ENCODE data around the gene TAMM41. TPM values are rescaled to one million over a fixed set of nuclear protein-coding genes. Genes with fewer than 3 reads are reported as not detected.

Gene TAMM41
- total and polyA plus RNA-seq, 9 of the 15 experiments (the other 6 are each of a cell fraction or from before 2014, with no cell fraction given): 8.6 to 74.6 (median 29.3) TPM

GRCh38 chr3:11815111-11815510 lies 31.6 kb downstream of the TAMM41 start:
- H3K4me1 ChIP-seq (replicated peaks in 1 of 2; ENCODE audit: control insufficient read depth in 2 of 2, insufficient read depth in 2 of 2, low read length in 2 of 2): no peaks in the 10 kb centered on the region
- FAIRE-seq (no peak), ATAC-seq (no peak), DNase-seq (ENCODE audit: extremely low read depth in 1 of 4, low spot score in 3 of 4) (no peak)
- no peak overlapping the region for H3K4me3 ChIP-seq
- CTCF ChIA-PET (ENCODE audit: low intra/inter-chr PET ratio): interaction anchor here (0.5 kb wide), 1 partner anchor 36 kb away, joined by 3 read pairs; no protein-coding TSS in a partner anchor
- peaks cover 62% of the 10 kb centered on the region for H3K36me3 ChIP-seq (ENCODE audit: control insufficient read depth, insufficient read depth, low read length)
- intact Hi-C loops (cut with micrococcal nuclease): no loop called here
- H4K20me1 ChIP-seq (replicated peaks; ENCODE audit: control insufficient read depth, insufficient read depth, low read length): no peaks in the 10 kb centered on the region
- no peak overlapping the region for H3K27ac ChIP-seq (ENCODE audit: extremely low read depth, low read depth, low read length)
- H3K27me3 ChIP-seq (ENCODE audit: control insufficient read depth in 2 of 2, insufficient read depth in 2 of 2, low read length in 2 of 2): no peaks in the 10 kb centered on the region
- no peak for TF ChIP-seq HMBOX1 (IDR thresholded peaks at IDR 0.05)
- no peak for TF ChIP-seq EP300 (IDR thresholded peaks at IDR 0.05; ENCODE audit: low read length)
- no peak for TF ChIP-seq NR3C1 (CRISPR knock-in tag; IDR thresholded peaks at IDR 0.05)
- no peak for TF ChIP-seq PHB (CRISPR knock-in tag; IDR thresholded peaks at IDR 0.05)
- TF ChIP-seq SNIP1 (IDR thresholded peaks at IDR 0.05; ENCODE audit: low read depth): no peak
- no peak for TF ChIP-seq BHLHE40 (IDR thresholded peaks at IDR 0.05; ENCODE audit: low read length)
- no peak for TF ChIP-seq DDX20 (tag; IDR thresholded peaks at IDR 0.05; ENCODE audit: low read depth)
- no peak for TF ChIP-seq E2F5 (CRISPR knock-in tag; IDR thresholded peaks at IDR 0.05)
- TF ChIP-seq SRF (CRISPR knock-in tag; IDR thresholded peaks at IDR 0.05): no peak
- no peak for TF ChIP-seq SMAD3 (CRISPR knock-in tag; conservative IDR thresholded peaks at IDR 0.05)
- TF ChIP-seq NCOA1 (IDR thresholded peaks at IDR 0.05; ENCODE audit: low read depth): no peak
- TF ChIP-seq BRD4 (IDR thresholded peaks at IDR 0.05): no peak
- TF ChIP-seq RBM34 (IDR thresholded peaks at IDR 0.05; ENCODE audit: borderline replicate concordance, insufficient read depth, low read length): no peak
- TF ChIP-seq FOXP1 (CRISPR knock-in tag; IDR thresholded peaks at IDR 0.05): no peak
- no peak overlapping the region for H3K9ac ChIP-seq (ENCODE audit: insufficient read depth in 1 of 2, low read depth in 2 of 2, low read length in 2 of 2)
- POLR2A ChIA-PET: interaction anchor here (0.5 to 2.3 kb wide), 3 partner anchors 11 to 705 kb away, joined by 3 to 11 read pairs (median 3); no protein-coding TSS in a partner anchor
- BruUV-seq (replicated peaks): no TSS peak
- in situ Hi-C loops (cut with MboI): no loop called here
- WGBS (ENCODE audit: insufficient coverage, low coverage, missing lambda C conversion rate): 80% methylated on average over 4 of the region's 4 CpGs
- H2AFZ ChIP-seq (ENCODE audit: low read depth, low read length): no peak overlapping the region
- H3K4me2 ChIP-seq (ENCODE audit: insufficient read depth, low read length): no peak overlapping the region
- no peaks in the 10 kb centered on the region for H3K9me3 ChIP-seq (replicated peaks; ENCODE audit: control insufficient read depth, insufficient read depth, low read depth, low read length)
- H3K9me1 ChIP-seq (ENCODE audit: control insufficient read depth, insufficient read depth, low read length): no peaks in the 10 kb centered on the region
- H3K79me2 ChIP-seq (ENCODE audit: control insufficient read depth, insufficient read depth, low read length): no peaks in the 10 kb centered on the region

All from K562 (cell line).